ENCODE results near the gene SPP2. TPM values are rescaled to one million over a fixed set of nuclear protein-coding genes. Genes with fewer than 3 reads are reported as not detected.

The SPP2 gene
- total and polyA plus RNA-seq, 2 donors (not counting 1 experiment from before 2014, with no cell fraction given), result not detected

GRCh38 chr2:234076451-234076850 is 25.9 kb downstream of the SPP2 start:
- no peaks in the 10 kb centered on the region for H3K36me3 ChIP-seq (ENCODE audit: control insufficient read depth, insufficient read depth, low read length)
- no peak overlapping the region for H3K27ac ChIP-seq (ENCODE audit: insufficient read depth, low read length)
- TF ChIP-seq CTCF (conservative IDR thresholded peaks at IDR 0.05 in 1 of 2, IDR thresholded peaks at IDR 0.05 in 1 of 2; ENCODE audit: low read depth in 1 of 2, low read length in 2 of 2), result no peak
- no peak for TF ChIP-seq EZH2 (IDR thresholded peaks at IDR 0.05; ENCODE audit: low read length, missing control alignments)
- H3K27me3 ChIP-seq (ENCODE audit: control insufficient read depth, insufficient read depth, low read length), result no peaks in the 10 kb centered on the region
- H3K9me3 ChIP-seq (ENCODE audit: control insufficient read depth, insufficient read depth, low read depth, low read length), result no peaks in the 10 kb centered on the region
- no peak overlapping the region for H3K4me3 ChIP-seq (replicated peaks in 1 of 4; ENCODE audit: control extremely low read depth in 1 of 4, insufficient read depth in 1 of 4, low read depth in 3 of 4, low read length in 4 of 4)
- no peak overlapping the region for H2AFZ ChIP-seq (ENCODE audit: low read length)
- H3K4me1 ChIP-seq (ENCODE audit: control insufficient read depth, extremely low read depth, insufficient read depth, low read length), result no peaks in the 10 kb centered on the region
- H3K9ac ChIP-seq (ENCODE audit: insufficient read depth, low read length), result no peak overlapping the region
- DNase-seq (ENCODE audit: low read depth in 2 of 2), result no peak
- H3K79me2 ChIP-seq (ENCODE audit: control insufficient read depth, insufficient read depth, low read length), result no peaks in the 10 kb centered on the region
- H3K4me2 ChIP-seq (ENCODE audit: extremely low read depth, insufficient read depth, low read length), result no peak overlapping the region
- H4K20me1 ChIP-seq (ENCODE audit: control insufficient read depth, extremely low read depth, insufficient read depth, low read length), result no peaks in the 10 kb centered on the region

- H3K4me1 ChIP-seq (ENCODE audit: control insufficient read depth, extremely low read depth, insufficient read depth, low read length), result no peaks in the 10 kb centered on the region
- H4K20me1 ChIP-seq (ENCODE audit: control insufficient read depth, extremely low read depth, insufficient read depth, low read length), result no peaks in the 10 kb centered on the region
- H3K9ac ChIP-seq (ENCODE audit: insufficient read depth, low read length), result no peak overlapping the region
- H3K4me3 ChIP-seq (replicated peaks in 1 of 4; ENCODE audit: control extremely low read depth in 1 of 4, insufficient read depth in 1 of 4, low read depth in 3 of 4, low read length in 4 of 4), result no peak overlapping the region
- H2AFZ ChIP-seq (ENCODE audit: low read length), result no peak overlapping the region
- H3K4me2 ChIP-seq (ENCODE audit: extremely low read depth, insufficient read depth, low read length), result no peak overlapping the region
- H3K36me3 ChIP-seq (ENCODE audit: control insufficient read depth, insufficient read depth, low read length), result no peaks in the 10 kb centered on the region
- H3K79me2 ChIP-seq (ENCODE audit: control insufficient read depth, insufficient read depth, low read length), result no peaks in the 10 kb centered on the region
- TF ChIP-seq CTCF (conservative IDR thresholded peaks at IDR 0.05 in 1 of 2, IDR thresholded peaks at IDR 0.05 in 1 of 2; ENCODE audit: low read depth in 1 of 2, low read length in 2 of 2) (no peak), EZH2 (IDR thresholded peaks at IDR 0.05; ENCODE audit: low read length, missing control alignments) (no peak)
- peaks cover 2% of the 10 kb centered on the region for H3K27me3 ChIP-seq (ENCODE audit: control insufficient read depth, insufficient read depth, low read length)
- no peaks in the 10 kb centered on the region for H3K9me3 ChIP-seq (ENCODE audit: control insufficient read depth, insufficient read depth, low read depth, low read length)
- H3K27ac ChIP-seq (ENCODE audit: insufficient read depth, low read length), result no peak overlapping the region
- no peak for DNase-seq (ENCODE audit: low read depth in 2 of 2)
These were observed 27.6 kb downstream of the SPP2 start for GRCh38 chr2:234078129-234078528.

GRCh38 chr2:234081970-234082822 is 31.7 kb downstream of the SPP2 start:
- peaks cover 2% of the 10 kb centered on the region for H3K27me3 ChIP-seq (ENCODE audit: control insufficient read depth, insufficient read depth, low read length)
- TF ChIP-seq CTCF (conservative IDR thresholded peaks at IDR 0.05 in 1 of 2, IDR thresholded peaks at IDR 0.05 in 1 of 2; ENCODE audit: low read depth in 1 of 2, low read length in 2 of 2) (no peak), EZH2 (IDR thresholded peaks at IDR 0.05; ENCODE audit: low read length, missing control alignments) (no peak)
- no peaks in the 10 kb centered on the region for H3K36me3 ChIP-seq (ENCODE audit: control insufficient read depth, insufficient read depth, low read length)
- H3K4me3 ChIP-seq (replicated peaks in 1 of 4; ENCODE audit: control extremely low read depth in 1 of 4, insufficient read depth in 1 of 4, low read depth in 3 of 4, low read length in 4 of 4), result no peak overlapping the region
- no peaks in the 10 kb centered on the region for H3K4me1 ChIP-seq (ENCODE audit: control insufficient read depth, extremely low read depth, insufficient read depth, low read length)
- H2AFZ ChIP-seq (ENCODE audit: low read length), result no peak overlapping the region
- H3K9ac ChIP-seq (ENCODE audit: insufficient read depth, low read length), result no peak overlapping the region
- H3K4me2 ChIP-seq (ENCODE audit: extremely low read depth, insufficient read depth, low read length), result no peak overlapping the region
- H4K20me1 ChIP-seq (ENCODE audit: control insufficient read depth, extremely low read depth, insufficient read depth, low read length), result no peaks in the 10 kb centered on the region
- DNase-seq (ENCODE audit: low read depth in 2 of 2), result no peak
- H3K9me3 ChIP-seq (ENCODE audit: control insufficient read depth, insufficient read depth, low read depth, low read length), result no peaks in the 10 kb centered on the region
- no peaks in the 10 kb centered on the region for H3K79me2 ChIP-seq (ENCODE audit: control insufficient read depth, insufficient read depth, low read length)
- no peak overlapping the region for H3K27ac ChIP-seq (ENCODE audit: insufficient read depth, low read length)

All from fibroblast of lung (primary cell).